IMR-90 (cell line): ENCODE measurements around the gene ARID5A. TPM values are rescaled to one million over a fixed set of nuclear protein-coding genes. Genes with fewer than 3 reads are reported as not detected.

Experiments used
- ATAC-seq: fragments of 200-7000 bp; cut with Tn5 transposase; 2 replicates; pipeline ENCODE4 v1.9.1; 2020; ENCODE audit warnings: low read depth, mild to moderate bottlenecking, moderate library complexity
- BruUV-seq: library from RNA; stranded (reverse); fragments of 400-500 nt; replicated peaks from 2 replicates; lab custom pipeline; 2021; lab: Mats Ljungman, UMichigan
- CTCF ChIA-PET: fragments of 300-600 bp; formaldehyde crosslinking; extraction: SDS; loops from one replicate; lab custom pipeline; 2021; ENCODE audit warnings: antibody characterized with exemption; lab: Yijun Ruan, JAX
- POLR2A ChIA-PET: fragments of 300-600 bp; sonication (Branson Sonifier 250); formaldehyde crosslinking; loops from one replicate; lab custom pipeline; 2022; ENCODE audit warnings: antibody characterized with exemption; ENCODE audit not compliant: unreplicated experiment; lab: Charles Lee
- DNase-seq: peaks from one replicate; pipeline ENCODE4 v3.0.0; 2013
- H2AFZ ChIP-seq: replicated peaks from 2 replicates; pipeline ENCODE3; 2013; ENCODE audit warnings: low read length, mild to moderate bottlenecking; ENCODE audit not compliant: poor library complexity
- H2AK5ac ChIP-seq: 2 replicates; pipeline ENCODE4 v1.6.1; 2013; ENCODE audit warnings: low read depth, low read length, inconsistent platforms
- H2AK9ac ChIP-seq: replicated peaks from 2 replicates; pipeline ENCODE3; 2013; ENCODE audit warnings: mild to moderate bottlenecking, low read depth, low read length, moderate library complexity; ENCODE audit not compliant: poor library complexity
- H2BK120ac ChIP-seq: 2 replicates; pipeline ENCODE4 v1.6.1; 2013; ENCODE audit warnings: low read depth, low read length, inconsistent platforms
- H2BK15ac ChIP-seq: 3 replicates; pipeline ENCODE4 v1.6.1; 2013; ENCODE audit warnings: low read depth, low read length, inconsistent platforms
- H2BK20ac ChIP-seq: 2 replicates; pipeline ENCODE4 v1.6.1; 2013; ENCODE audit warnings: low read depth, mild to moderate bottlenecking, inconsistent platforms, low read length, moderate library complexity
- H2BK5ac ChIP-seq: 2 replicates; pipeline ENCODE4 v1.6.1; 2013; ENCODE audit warnings: mild to moderate bottlenecking, low read depth, low read length, inconsistent platforms; ENCODE audit not compliant: poor library complexity, severe bottlenecking
- H3K14ac ChIP-seq: replicated peaks from 2 replicates; pipeline ENCODE4 v1.6.1; 2013; ENCODE audit warnings: low read depth, low read length, inconsistent platforms
- H3K18ac ChIP-seq: 2 replicates; pipeline ENCODE4 v1.6.1; 2013; ENCODE audit warnings: low read depth, low read length, control low read depth
- H3K23ac ChIP-seq: 2 replicates; pipeline ENCODE4 v1.6.1; 2013; ENCODE audit warnings: low read depth, low read length, inconsistent platforms
- H3K27ac ChIP-seq: 2 replicates; pipeline ENCODE4 v1.5.1; 2013; ENCODE audit warnings: mild to moderate bottlenecking, control low read depth, low read length; ENCODE audit not compliant: insufficient read depth
- H3K27me3 ChIP-seq: 2 replicates; pipeline ENCODE4 v1.6.1; 2013; ENCODE audit warnings: low read length; ENCODE audit not compliant: control insufficient read depth, insufficient read depth
- H3K36me3 ChIP-seq: 2 replicates; pipeline ENCODE4 v1.6.1; 2013; ENCODE audit warnings: low read length, mixed read lengths; ENCODE audit not compliant: control insufficient read depth, insufficient read depth
- H3K4ac ChIP-seq: 2 replicates; pipeline ENCODE4 v1.6.1; 2013; ENCODE audit warnings: low read depth, low read length, inconsistent platforms
- H3K4me1 ChIP-seq: 2 replicates; pipeline ENCODE4 v1.6.1; 2013; ENCODE audit warnings: low read length, mixed read lengths; ENCODE audit not compliant: control insufficient read depth, insufficient read depth
- H3K4me2 ChIP-seq: 2 replicates; pipeline ENCODE4 v1.6.1; 2013; ENCODE audit warnings: low read depth, mild to moderate bottlenecking, control low read depth, low read length, moderate library complexity
- H3K4me3 ChIP-seq: 2 replicates; pipeline ENCODE4 v1.5.1; 2013; ENCODE audit warnings: low read depth, mild to moderate bottlenecking, control low read depth, low read length, moderate library complexity; ENCODE audit not compliant: insufficient read depth
- H3K56ac ChIP-seq: 2 replicates; pipeline ENCODE4 v1.6.1; 2013; ENCODE audit warnings: low read length, inconsistent platforms; ENCODE audit not compliant: insufficient read depth; ENCODE audit errors: extremely low read depth
- H3K79me1 ChIP-seq, 2 experiments: 2 replicates each; pipeline ENCODE4 v1.6.1; 2013; ENCODE audit warnings: low read length in 2 of 2, inconsistent platforms in 1 of 2, low read depth in 1 of 2
- H3K9ac ChIP-seq: 2 replicates; pipeline ENCODE4 v1.6.1; 2013; ENCODE audit warnings: low read depth, low read length, control low read depth
- H3K9me1 ChIP-seq: 2 replicates; pipeline ENCODE4 v1.6.1; 2013; ENCODE audit warnings: low read length, inconsistent platforms; ENCODE audit not compliant: insufficient read depth
- H3K9me3 ChIP-seq: 2 replicates; pipeline ENCODE4 v1.6.1; 2013; ENCODE audit warnings: low read length; ENCODE audit not compliant: control insufficient read depth, insufficient read depth
- H4K20me1 ChIP-seq: 2 replicates; pipeline ENCODE4 v1.6.1; 2013; ENCODE audit warnings: low read length, inconsistent platforms; ENCODE audit not compliant: insufficient read depth
- H4K5ac ChIP-seq: 2 replicates; pipeline ENCODE4 v1.6.1; 2013; ENCODE audit warnings: mild to moderate bottlenecking, low read depth, low read length, control low read depth
- H4K8ac ChIP-seq, 2 experiments: 2 replicates each; pipeline ENCODE4 v1.6.1; 2013; ENCODE audit warnings: low read depth in 2 of 2, low read length in 2 of 2, control low read depth in 1 of 2, inconsistent platforms in 1 of 2
- H4K91ac ChIP-seq: 2 replicates; pipeline ENCODE4 v1.6.1; 2013; ENCODE audit warnings: low read depth, low read length, inconsistent platforms; ENCODE audit not compliant: insufficient read depth
- CEBPB ChIP-seq: IDR thresholded peaks from 2 replicates; pipeline ENCODE4 v1.6.1; 2012; ENCODE audit warnings: low read depth, low read length, improper control_type of control experiment
- POLR2A ChIP-seq: IDR thresholded peaks from 2 replicates; pipeline ENCODE4 v1.6.1; 2012; ENCODE audit warnings: mild to moderate bottlenecking, low read depth, low read length
- RAD21 ChIP-seq: IDR thresholded peaks from 2 replicates; pipeline ENCODE4 v1.6.1; 2012; ENCODE audit warnings: low read length, improper control_type of control experiment
- RCOR1 ChIP-seq: IDR thresholded peaks from 2 replicates; pipeline ENCODE4 v1.6.1; 2012; ENCODE audit warnings: mild to moderate bottlenecking, low read length, improper control_type of control experiment; ENCODE audit not compliant: insufficient replicate concordance
- SMC3 ChIP-seq: fragments of 150-350 bp; IDR thresholded peaks from 2 replicates; pipeline ENCODE4 v1.6.1; 2016; ENCODE audit warnings: low read depth, mild to moderate bottlenecking, antibody characterized with exemption, low read length, moderate library complexity
- USF2 ChIP-seq: fragments of 150-350 bp; IDR thresholded peaks from 2 replicates; pipeline ENCODE4 v1.6.1; 2017; ENCODE audit warnings: mild to moderate bottlenecking, antibody characterized with exemption, low read length, low read depth
- WGBS, 2 experiments: methylation state at CpG; one replicate each; pipeline versions ENCODE4 v1.1.5 to v1.1.7; 2013; ENCODE audit warnings: missing lambda C conversion rate in 2 of 2; ENCODE audit not compliant: insufficient read length in 1 of 2; ENCODE audit errors: extremely low coverage in 2 of 2; 5-methylcytosine and 5-hydroxymethylcytosine counted together
- dilution Hi-C: fragments of 300-500 bp; cut with HindIII; formaldehyde crosslinking; loops from one replicate; pipeline ENCODE4 v1.14.3; 2018; ENCODE audit warnings: low sequenced_read_pairs; ENCODE audit not compliant: unreplicated experiment
- in situ Hi-C: fragments of 300-500 bp; cut with MboI; formaldehyde crosslinking; loops from 3 replicates; pipeline ENCODE4 v1.14.3; 2019; ENCODE audit warnings: low sequenced_read_pairs, inconsistent platforms, mixed read lengths
- intact Hi-C: fragments of 100-400 bp; cut with micrococcal nuclease; formaldehyde crosslinking; loops from 2 replicates; pipeline ENCODE4 v1.10.0; 2022
- polyA plus RNA-seq, 3 experiments: library from polyadenylated mRNA; depleted of rRNA; stranded (reverse); fragments of >200 nt; gene quantifications; 2 replicates each; pipeline ENCODE4 v1.2.3, GENCODE V29; 2012; ENCODE audit warnings: low replicate concordance in 1 of 3
- total RNA-seq: library from RNA; depleted of rRNA; stranded (reverse); fragments of >200 nt; gene quantifications from 2 replicates; pipeline ENCODE4 v1.2.3, GENCODE V29; 2012
- TF ChIP-seq, protein P1 (sequence below): conservative IDR thresholded peaks from 2 replicates; pipeline ENCODE4 v1.5.1; 2012; ENCODE audit warnings: mild to moderate bottlenecking, low read depth, low read length, improper control_type of control experiment

The ARID5A gene
- total and polyA plus RNA-seq, 2 of the 4 experiments (the other 2 are of a cell fraction) = 2.3 to 6.7 TPM

- intact Hi-C loops = no loop called here
- CTCF ChIA-PET = no interaction called here
- H4K5ac ChIP-seq = no peak overlapping the region
Measured at GRCh38 chr2:96524482-96525210, 11.9 kb upstream of the ARID5A start.

More at GRCh38 chr2:96524482-96525210, 11.9 kb upstream of the ARID5A start:
- H2BK20ac ChIP-seq = no peak overlapping the region
- H3K18ac ChIP-seq = no peak overlapping the region
- no CpG with 5 or more reads among the region's 15 CpGs for WGBS, 2 experiments
- H3K4me2 ChIP-seq = no peak overlapping the region
- POLR2A ChIA-PET = no interaction called here
- no peak overlapping the region for H3K23ac ChIP-seq
- no TSS peak for BruUV-seq
- H3K27me3 ChIP-seq = peaks cover 31% of the 10 kb centered on the region
- no peak for TF ChIP-seq RCOR1
- no peak for TF ChIP-seq CEBPB
- TF ChIP-seq POLR2A = no peak
- no peak for TF ChIP-seq RAD21
- TF ChIP-seq USF2 = no peak
- no peak for TF ChIP-seq SMC3
- TF ChIP-seq, protein P1, sequence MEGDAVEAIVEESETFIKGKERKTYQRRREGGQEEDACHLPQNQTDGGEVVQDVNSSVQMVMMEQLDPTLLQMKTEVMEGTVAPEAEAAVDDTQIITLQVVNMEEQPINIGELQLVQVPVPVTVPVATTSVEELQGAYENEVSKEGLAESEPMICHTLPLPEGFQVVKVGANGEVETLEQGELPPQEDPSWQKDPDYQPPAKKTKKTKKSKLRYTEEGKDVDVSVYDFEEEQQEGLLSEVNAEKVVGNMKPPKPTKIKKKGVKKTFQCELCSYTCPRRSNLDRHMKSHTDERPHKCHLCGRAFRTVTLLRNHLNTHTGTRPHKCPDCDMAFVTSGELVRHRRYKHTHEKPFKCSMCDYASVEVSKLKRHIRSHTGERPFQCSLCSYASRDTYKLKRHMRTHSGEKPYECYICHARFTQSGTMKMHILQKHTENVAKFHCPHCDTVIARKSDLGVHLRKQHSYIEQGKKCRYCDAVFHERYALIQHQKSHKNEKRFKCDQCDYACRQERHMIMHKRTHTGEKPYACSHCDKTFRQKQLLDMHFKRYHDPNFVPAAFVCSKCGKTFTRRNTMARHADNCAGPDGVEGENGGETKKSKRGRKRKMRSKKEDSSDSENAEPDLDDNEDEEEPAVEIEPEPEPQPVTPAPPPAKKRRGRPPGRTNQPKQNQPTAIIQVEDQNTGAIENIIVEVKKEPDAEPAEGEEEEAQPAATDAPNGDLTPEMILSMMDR = no peak
- no peak overlapping the region for H2BK15ac ChIP-seq
- H2AK5ac ChIP-seq = no peak overlapping the region
- no peak for DNase-seq
- no peak overlapping the region for H3K27ac ChIP-seq
- no peaks in the 10 kb centered on the region for H4K20me1 ChIP-seq
- H3K79me1 ChIP-seq = no peaks in the 10 kb centered on the region
- no peak overlapping the region for H4K91ac ChIP-seq
- H3K9me3 ChIP-seq = no peaks in the 10 kb centered on the region
- H4K8ac ChIP-seq = no peak overlapping the region
- no peak overlapping the region for H3K14ac ChIP-seq
- no peak overlapping the region for H2AFZ ChIP-seq
- no peaks in the 10 kb centered on the region for H3K36me3 ChIP-seq
- H3K4ac ChIP-seq = no peak overlapping the region
- H2BK120ac ChIP-seq = no peak overlapping the region
- H3K9ac ChIP-seq = no peak overlapping the region
- ATAC-seq = no peak
- no peak overlapping the region for H2BK5ac ChIP-seq
- in situ Hi-C loops = loop anchor here (25.0 kb wide), 1 partner anchor 512 kb away; no protein-coding TSS in a partner anchor
- no peak overlapping the region for H3K56ac ChIP-seq
- no peak overlapping the region for H2AK9ac ChIP-seq
- no peak overlapping the region for H3K4me3 ChIP-seq
- dilution Hi-C loops = no loop called here
- peaks cover 9% of the 10 kb centered on the region for H3K4me1 ChIP-seq
- H3K9me1 ChIP-seq = no peaks in the 10 kb centered on the region; the same call in 1 of the 2 replicates
